Activated CD4-positive, CD25-positive, alpha-beta regulatory T cell treated with anti-CD3 and anti-CD28 coated beads, Interleukin-2, amount 50 U/mL, for 72 hours (primary cell): ENCODE measurements around the gene GIGYF2.
"Not testable (repeated sequence)": the region's sequence is repeated elsewhere in the genome, so short reads cannot be mapped to it uniquely, and the experiment has no call there.

Experiments
- DNase-seq: peaks from one replicate; pipeline ENCODE4 v3.0.0; 2021

The GIGYF2 gene

GRCh38 chr2:232831496-232831895 is 134.4 kb downstream of the GIGYF2 start:
- no peak for DNase-seq

- no peak for DNase-seq
These were observed 136.7 kb downstream of the GIGYF2 start for GRCh38 chr2:232833830-232834229.

GRCh38 chr2:232835687-232836208 is 138.6 kb downstream of the GIGYF2 start:
- no peak for DNase-seq

GRCh38 chr2:232836934-232837333 is 139.8 kb downstream of the GIGYF2 start:
- no peak for DNase-seq

- DNase-seq = peak; percentile 48
These were observed 141.3 kb downstream of the GIGYF2 start for GRCh38 chr2:232838406-232838874.

GRCh38 chr2:232839411-232840079 is 142.4 kb downstream of the GIGYF2 start:
- no peak for DNase-seq

GRCh38 chr2:232842689-232843088 is 145.6 kb downstream of the GIGYF2 start:
- no peak for DNase-seq

- DNase-seq = no peak
These were observed 146.7 kb downstream of the GIGYF2 start for GRCh38 chr2:232843834-232844233.

GRCh38 chr2:232846055-232846454 is 148.9 kb downstream of the GIGYF2 start:
- DNase-seq = no peak

- DNase-seq = no peak
These were observed 152.9 kb downstream of the GIGYF2 start for GRCh38 chr2:232850039-232850438.

- not testable (repeated sequence) for DNase-seq
These were observed 154.9 kb downstream of the GIGYF2 start for GRCh38 chr2:232852081-232852480.

GRCh38 chr2:232852676-232853075 is 155.5 kb downstream of the GIGYF2 start:
- no peak for DNase-seq

- DNase-seq = no peak
These were observed 157.0 kb downstream of the GIGYF2 start for GRCh38 chr2:232854082-232854481.

GRCh38 chr2:232857158-232857563 is 160.0 kb downstream of the GIGYF2 start:
- DNase-seq = no peak

- no peak for DNase-seq
These were observed 162.3 kb downstream of the GIGYF2 start for GRCh38 chr2:232859385-232859916.

GRCh38 chr2:232860593-232861241 is 163.6 kb downstream of the GIGYF2 start:
- DNase-seq = no peak

GRCh38 chr2:232861353-232861752 is 164.2 kb downstream of the GIGYF2 start:
- no peak for DNase-seq

- DNase-seq = no peak
These were observed 166.9 kb downstream of the GIGYF2 start for GRCh38 chr2:232863996-232864395.

- DNase-seq = no peak
These were observed 168.0 kb downstream of the GIGYF2 start for GRCh38 chr2:232865165-232865564.

GRCh38 chr2:232866104-232866503 is 169.0 kb downstream of the GIGYF2 start:
- DNase-seq = no peak

GRCh38 chr2:232869138-232870017 is 172.2 kb downstream of the GIGYF2 start:
- no peak for DNase-seq

GRCh38 chr2:232870018-232870765 is 173.1 kb downstream of the GIGYF2 start, which contains the start of gene SNORC:
TSS of gene SNORC (plus strand) at chr2:232870264. CDS start at chr2:232870342, 78 bp downstream.
- no peak for DNase-seq
